ENCODE results near the gene TTC28.
"Not testable (repeated sequence)": the region's sequence is repeated elsewhere in the genome, so short reads cannot be mapped to it uniquely, and the experiment has no call there.

The TTC28 gene

GRCh38 chr22:28600546-28601143, 79.0 kb downstream of the TTC28 start:
- peak; percentile 65 for DNase-seq

- DNase-seq = no peak
These were observed 79.9 kb downstream of the TTC28 start for GRCh38 chr22:28599693-28600092.

GRCh38 chr22:28597665-28598064, 82.0 kb downstream of the TTC28 start:
- no peak for DNase-seq

GRCh38 chr22:28594797-28595462, 84.7 kb downstream of the TTC28 start:
- peak; percentile 46 for DNase-seq

- DNase-seq = no peak
These were observed 85.4 kb downstream of the TTC28 start for GRCh38 chr22:28594076-28594796.

GRCh38 chr22:28593299-28593698, 86.3 kb downstream of the TTC28 start:
- DNase-seq = no peak

GRCh38 chr22:28589102-28589750, 90.4 kb downstream of the TTC28 start:
- DNase-seq = no peak

GRCh38 chr22:28585324-28585723, 94.3 kb downstream of the TTC28 start:
- no peak for DNase-seq

GRCh38 chr22:28582806-28583205, 96.8 kb downstream of the TTC28 start:
- no peak for DNase-seq

GRCh38 chr22:28581016-28581415, 98.6 kb downstream of the TTC28 start:
- no peak for DNase-seq

GRCh38 chr22:28576162-28576561, 103.5 kb downstream of the TTC28 start:
- DNase-seq = no peak

- DNase-seq = no peak
These were observed 105.4 kb downstream of the TTC28 start for GRCh38 chr22:28574159-28574788.

GRCh38 chr22:28570696-28571373, 108.8 kb downstream of the TTC28 start:
- DNase-seq = no peak

GRCh38 chr22:28568974-28569373, 110.7 kb downstream of the TTC28 start:
- DNase-seq = not testable (repeated sequence)

GRCh38 chr22:28568099-28568498, 111.5 kb downstream of the TTC28 start:
- no peak for DNase-seq

GRCh38 chr22:28566920-28567499, 112.6 kb downstream of the TTC28 start:
- not testable (repeated sequence) for DNase-seq

- DNase-seq = no peak
These were observed 116.0 kb downstream of the TTC28 start for GRCh38 chr22:28563636-28564035.

- DNase-seq = no peak
These were observed 117.3 kb downstream of the TTC28 start for GRCh38 chr22:28562324-28562723.

- DNase-seq = not testable (repeated sequence)
These were observed 118.9 kb downstream of the TTC28 start for GRCh38 chr22:28560743-28561101.

- DNase-seq = no peak
These were observed 119.4 kb downstream of the TTC28 start for GRCh38 chr22:28560046-28560742.

- no peak for DNase-seq
These were observed 122.5 kb downstream of the TTC28 start for GRCh38 chr22:28557184-28557583.

Measured in CD4-positive, alpha-beta T cell treated with Interleukin-10 for 1 hour (primary cell).